ENCODE data around the gene MOV10. TPM values are rescaled to one million over a fixed set of nuclear protein-coding genes. Genes with fewer than 3 reads are reported as not detected.

MOV10 gene
- total and polyA plus RNA-seq, 9 of the 15 experiments (the other 6 are each of a cell fraction or from before 2014, with no cell fraction given): 16.7 to 105 (median 49.5) TPM

DNA sequence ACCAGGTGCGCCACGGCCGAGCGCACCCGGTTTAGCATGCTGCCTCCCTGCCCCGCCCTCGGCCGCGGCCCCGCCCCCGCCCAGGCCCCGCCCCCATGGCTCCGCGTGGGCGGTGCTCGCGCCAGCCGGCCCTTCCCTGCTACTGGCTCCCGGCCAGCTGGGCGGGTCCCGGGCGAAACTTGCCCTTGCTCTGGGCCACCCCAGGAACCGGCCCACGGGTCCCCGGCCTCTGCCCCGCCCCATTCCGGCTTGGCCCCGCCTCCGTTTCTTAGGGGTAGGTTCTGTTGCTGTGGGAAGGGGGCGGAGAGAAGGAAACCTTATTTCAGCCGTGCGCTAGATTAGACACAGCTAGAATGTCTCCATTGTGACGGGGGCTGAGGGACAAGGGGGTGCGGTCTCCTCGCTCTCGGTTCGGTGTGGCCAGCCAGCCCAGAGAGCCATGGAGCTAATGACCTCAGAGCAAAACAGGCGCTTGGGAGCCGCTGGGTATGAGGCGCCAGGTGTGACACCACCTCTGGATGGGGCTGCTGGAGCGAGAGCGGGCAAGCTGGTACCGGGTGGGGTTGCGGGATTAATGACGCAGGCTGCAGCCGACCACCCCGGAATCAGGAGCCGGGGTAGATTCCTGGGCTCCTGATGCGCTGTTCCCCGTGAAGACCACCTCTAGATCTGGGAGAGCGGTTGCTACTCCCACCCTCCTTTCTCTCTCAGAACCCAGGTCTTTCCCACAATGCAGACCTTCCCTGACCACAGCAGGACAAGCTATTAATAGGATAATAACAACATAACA is 41.0 kb downstream of the MOV10 start, which contains the start of gene PPM1J:
Gene PPM1J, minus strand, starts transcription at position 69 of the 790 bp plus-strand sequence. Its CDS starts 31 bp downstream, at position 38.
- BruUV-seq (replicated peaks): no TSS peak
- H3K4me1 ChIP-seq (replicated peaks in 1 of 2; ENCODE audit: control insufficient read depth in 2 of 2, insufficient read depth in 2 of 2, low read length in 2 of 2): peaks cover 17 to 37% of the 10 kb centered on the region in 2 experiments; a peak in 4 of 5 replicates
- H3K9ac ChIP-seq (ENCODE audit: insufficient read depth in 1 of 2, low read depth in 2 of 2, low read length in 2 of 2): peak within 1 kb of the TSS; percentile 50 to 91
- WGBS (ENCODE audit: insufficient coverage, low coverage, missing lambda C conversion rate): under 1% methylated on average over 37 of the region's 51 CpGs
- ChIA-PET CTCF (ENCODE audit: low intra/inter-chr PET ratio) (interaction anchor here (0.9 to 5.1 kb wide), 5 partner anchors 89 to 962 kb away, joined by 3 to 109 read pairs (median 7); partner anchors contain the start of gene LRIG2), POLR2A (interaction anchor here (0.6 to 2.5 kb wide), 13 partner anchors 11 to 413 kb away, joined by 3 to 15 read pairs (median 5); partner anchors contain the start of gene LRIG2)
- no peaks in the 10 kb centered on the region for H3K36me3 ChIP-seq (ENCODE audit: control insufficient read depth, insufficient read depth, low read length)
- in situ Hi-C loops (cut with MboI): loop anchor here (5.0 kb wide), 2 partner anchors 92 to 327 kb away; no protein-coding TSS in a partner anchor
- peak within 1 kb of the TSS; percentile 90 for H2AFZ ChIP-seq (ENCODE audit: low read depth, low read length)
- peak; percentile 99 to 100 (median 100) for DNase-seq (ENCODE audit: extremely low read depth in 1 of 4, low spot score in 3 of 4)
- H3K4me3 ChIP-seq: peak within 1 kb of the TSS; percentile 59
- H3K27me3 ChIP-seq (ENCODE audit: control insufficient read depth in 2 of 2, insufficient read depth in 2 of 2, low read length in 2 of 2): peaks cover 5 to 16% of the 10 kb centered on the region in 2 experiments; a peak in 4 of 5 replicates
- intact Hi-C loops (cut with micrococcal nuclease): loop anchor here (1.0 to 10.0 kb wide), 8 partner anchors 91 to 962 kb away; partner anchors contain the start of genes LRIG2 and SLC16A1
- no peaks in the 10 kb centered on the region for H3K79me2 ChIP-seq (ENCODE audit: control insufficient read depth, insufficient read depth, low read length)
- H3K9me3 ChIP-seq (replicated peaks; ENCODE audit: control insufficient read depth, insufficient read depth, low read depth, low read length): no peaks in the 10 kb centered on the region
- H3K9me1 ChIP-seq (ENCODE audit: control insufficient read depth, insufficient read depth, low read length): no peaks in the 10 kb centered on the region
- H3K27ac ChIP-seq (ENCODE audit: extremely low read depth, low read depth, low read length): no peak within 1 kb of the TSS
- ATAC-seq: peak; percentile 93
- FAIRE-seq: peak; percentile 91
- H4K20me1 ChIP-seq (replicated peaks; ENCODE audit: control insufficient read depth, insufficient read depth, low read length): no peaks in the 10 kb centered on the region
- peak within 1 kb of the TSS; percentile 92 for H3K4me2 ChIP-seq (ENCODE audit: insufficient read depth, low read length)
- TF ChIP-seq, protein P1, sequence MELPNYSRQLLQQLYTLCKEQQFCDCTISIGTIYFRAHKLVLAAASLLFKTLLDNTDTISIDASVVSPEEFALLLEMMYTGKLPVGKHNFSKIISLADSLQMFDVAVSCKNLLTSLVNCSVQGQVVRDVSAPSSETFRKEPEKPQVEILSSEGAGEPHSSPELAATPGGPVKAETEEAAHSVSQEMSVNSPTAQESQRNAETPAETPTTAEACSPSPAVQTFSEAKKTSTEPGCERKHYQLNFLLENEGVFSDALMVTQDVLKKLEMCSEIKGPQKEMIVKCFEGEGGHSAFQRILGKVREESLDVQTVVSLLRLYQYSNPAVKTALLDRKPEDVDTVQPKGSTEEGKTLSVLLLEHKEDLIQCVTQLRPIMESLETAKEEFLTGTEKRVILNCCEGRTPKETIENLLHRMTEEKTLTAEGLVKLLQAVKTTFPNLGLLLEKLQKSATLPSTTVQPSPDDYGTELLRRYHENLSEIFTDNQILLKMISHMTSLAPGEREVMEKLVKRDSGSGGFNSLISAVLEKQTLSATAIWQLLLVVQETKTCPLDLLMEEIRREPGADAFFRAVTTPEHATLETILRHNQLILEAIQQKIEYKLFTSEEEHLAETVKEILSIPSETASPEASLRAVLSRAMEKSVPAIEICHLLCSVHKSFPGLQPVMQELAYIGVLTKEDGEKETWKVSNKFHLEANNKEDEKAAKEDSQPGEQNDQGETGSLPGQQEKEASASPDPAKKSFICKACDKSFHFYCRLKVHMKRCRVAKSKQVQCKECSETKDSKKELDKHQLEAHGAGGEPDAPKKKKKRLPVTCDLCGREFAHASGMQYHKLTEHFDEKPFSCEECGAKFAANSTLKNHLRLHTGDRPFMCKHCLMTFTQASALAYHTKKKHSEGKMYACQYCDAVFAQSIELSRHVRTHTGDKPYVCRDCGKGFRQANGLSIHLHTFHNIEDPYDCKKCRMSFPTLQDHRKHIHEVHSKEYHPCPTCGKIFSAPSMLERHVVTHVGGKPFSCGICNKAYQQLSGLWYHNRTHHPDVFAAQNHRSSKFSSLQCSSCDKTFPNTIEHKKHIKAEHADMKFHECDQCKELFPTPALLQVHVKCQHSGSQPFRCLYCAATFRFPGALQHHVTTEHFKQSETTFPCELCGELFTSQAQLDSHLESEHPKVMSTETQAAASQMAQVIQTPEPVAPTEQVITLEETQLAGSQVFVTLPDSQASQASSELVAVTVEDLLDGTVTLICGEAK (IDR thresholded peaks at IDR 0.05): peak; percentile 38; the same call in 1 of the 2 replicates
- TF ChIP-seq, protein P1 (CRISPR knock-in tag; IDR thresholded peaks at IDR 0.05): no peak
- TF ChIP-seq LEF1 (IDR thresholded peaks at IDR 0.05) (no peak), CREM (IDR thresholded peaks at IDR 0.05; ENCODE audit: low read depth) (peak; percentile 56; the same call in 1 of the 2 replicates), GTF2E2 (tag; IDR thresholded peaks at IDR 0.05) (no peak)
- TF ChIP-seq, protein P2, sequence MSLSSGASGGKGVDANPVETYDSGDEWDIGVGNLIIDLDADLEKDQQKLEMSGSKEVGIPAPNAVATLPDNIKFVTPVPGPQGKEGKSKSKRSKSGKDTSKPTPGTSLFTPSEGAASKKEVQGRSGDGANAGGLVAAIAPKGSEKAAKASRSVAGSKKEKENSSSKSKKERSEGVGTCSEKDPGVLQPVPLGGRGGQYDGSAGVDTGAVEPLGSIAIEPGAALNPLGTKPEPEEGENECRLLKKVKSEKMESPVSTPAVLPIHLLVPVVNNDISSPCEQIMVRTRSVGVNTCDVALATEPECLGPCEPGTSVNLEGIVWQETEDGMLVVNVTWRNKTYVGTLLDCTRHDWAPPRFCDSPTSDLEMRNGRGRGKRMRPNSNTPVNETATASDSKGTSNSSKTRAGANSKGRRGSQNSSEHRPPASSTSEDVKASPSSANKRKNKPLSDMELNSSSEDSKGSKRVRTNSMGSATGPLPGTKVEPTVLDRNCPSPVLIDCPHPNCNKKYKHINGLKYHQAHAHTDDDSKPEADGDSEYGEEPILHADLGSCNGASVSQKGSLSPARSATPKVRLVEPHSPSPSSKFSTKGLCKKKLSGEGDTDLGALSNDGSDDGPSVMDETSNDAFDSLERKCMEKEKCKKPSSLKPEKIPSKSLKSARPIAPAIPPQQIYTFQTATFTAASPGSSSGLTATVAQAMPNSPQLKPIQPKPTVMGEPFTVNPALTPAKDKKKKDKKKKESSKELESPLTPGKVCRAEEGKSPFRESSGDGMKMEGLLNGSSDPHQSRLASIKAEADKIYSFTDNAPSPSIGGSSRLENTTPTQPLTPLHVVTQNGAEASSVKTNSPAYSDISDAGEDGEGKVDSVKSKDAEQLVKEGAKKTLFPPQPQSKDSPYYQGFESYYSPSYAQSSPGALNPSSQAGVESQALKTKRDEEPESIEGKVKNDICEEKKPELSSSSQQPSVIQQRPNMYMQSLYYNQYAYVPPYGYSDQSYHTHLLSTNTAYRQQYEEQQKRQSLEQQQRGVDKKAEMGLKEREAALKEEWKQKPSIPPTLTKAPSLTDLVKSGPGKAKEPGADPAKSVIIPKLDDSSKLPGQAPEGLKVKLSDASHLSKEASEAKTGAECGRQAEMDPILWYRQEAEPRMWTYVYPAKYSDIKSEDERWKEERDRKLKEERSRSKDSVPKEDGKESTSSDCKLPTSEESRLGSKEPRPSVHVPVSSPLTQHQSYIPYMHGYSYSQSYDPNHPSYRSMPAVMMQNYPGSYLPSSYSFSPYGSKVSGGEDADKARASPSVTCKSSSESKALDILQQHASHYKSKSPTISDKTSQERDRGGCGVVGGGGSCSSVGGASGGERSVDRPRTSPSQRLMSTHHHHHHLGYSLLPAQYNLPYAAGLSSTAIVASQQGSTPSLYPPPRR (CRISPR knock-in tag; IDR thresholded peaks at IDR 0.05; ENCODE audit: borderline replicate concordance): no peak
